Frontal cortex (tissue), 4 donors: ENCODE results near the gene GPS1. TPM values are rescaled to one million over a fixed set of nuclear protein-coding genes. Genes with fewer than 3 reads are reported as not detected.
A peak's percentile ranks its signal among the peaks of the same experiment; 100 is the strongest.

Experiments used
- DNase-seq, 2 donors: peaks; one replicate each; pipeline ENCODE4 v3.0.0; 2012; ENCODE audit warnings: low spot score in 2 of 2
- FAIRE-seq: peaks from 2 replicates; lab custom pipeline; 2012; peaks lifted over from hg19 to GRCh38; lab: Jason Lieb, UNC
- total RNA-seq: library from RNA; depleted of rRNA; stranded (reverse); fragments of >200 nt; gene quantifications from one replicate; pipeline ENCODE4 v1.2.3, GENCODE V29; 2014
- donor health status: control.
- donor health status: control.
- donor health status: control.

The GPS1 gene
- 73.8 TPM for total RNA-seq

DNA sequence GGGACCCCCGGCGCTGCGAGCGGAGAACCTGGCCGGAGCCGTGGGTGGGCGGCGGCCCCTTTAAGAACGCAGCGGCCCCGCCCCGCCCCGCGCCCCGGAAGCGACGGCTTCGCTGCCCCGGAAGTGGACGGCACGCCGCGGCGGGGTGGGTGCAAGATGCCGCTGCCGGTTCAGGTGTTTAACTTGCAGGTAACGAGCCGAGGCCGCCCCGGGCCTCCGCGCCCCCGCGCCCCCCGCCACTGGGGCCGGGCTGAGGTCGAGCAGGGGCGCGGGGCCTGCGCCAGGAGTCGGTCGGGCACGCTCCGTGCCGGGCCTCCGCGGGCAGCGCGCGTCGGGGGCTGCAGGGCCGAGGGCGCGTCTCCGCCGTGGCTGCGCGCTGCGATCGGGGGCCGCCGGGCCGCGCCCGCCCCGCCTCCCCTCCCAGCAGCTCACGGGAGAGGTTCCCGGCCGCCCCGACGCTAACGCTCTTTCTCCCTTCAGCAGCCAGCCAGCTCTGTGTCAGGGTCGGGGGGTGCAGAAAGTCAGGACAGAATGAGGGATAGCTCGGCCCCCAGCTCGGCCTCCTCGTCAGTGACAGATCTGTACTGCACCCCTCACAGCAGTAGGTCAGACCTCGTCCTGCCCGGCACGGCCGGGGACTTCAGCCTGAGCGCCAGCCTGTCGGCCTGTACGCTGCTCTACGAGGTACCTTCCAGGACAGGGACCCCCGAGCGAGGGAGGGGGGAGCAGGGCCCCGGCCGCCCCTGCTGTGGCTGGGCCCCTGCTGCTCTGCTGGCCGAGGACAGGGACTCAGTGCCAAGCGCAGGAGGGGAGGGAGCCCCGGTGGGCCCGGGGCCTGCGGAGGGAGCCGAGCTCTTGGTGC is at the start of gene GPS1, which contains the start of gene RFNG:
Gene GPS1, plus strand, starts transcription at position 123 of the 862 bp plus-strand sequence. Its CDS starts 34 bp downstream, at position 157.
Gene RFNG, minus strand, starts transcription at position 36 of the 862 bp plus-strand sequence. CDS start 45 bp downstream, outside the sequence.
- no peak for FAIRE-seq
- peak; percentile 98 to 99 for DNase-seq

- FAIRE-seq (no peak), DNase-seq (peak in 1 of 2 donors; percentile 64)
Observed at GRCh38 chr17:82003411-82004381, 48.0 kb upstream of the GPS1 start.

DNA sequence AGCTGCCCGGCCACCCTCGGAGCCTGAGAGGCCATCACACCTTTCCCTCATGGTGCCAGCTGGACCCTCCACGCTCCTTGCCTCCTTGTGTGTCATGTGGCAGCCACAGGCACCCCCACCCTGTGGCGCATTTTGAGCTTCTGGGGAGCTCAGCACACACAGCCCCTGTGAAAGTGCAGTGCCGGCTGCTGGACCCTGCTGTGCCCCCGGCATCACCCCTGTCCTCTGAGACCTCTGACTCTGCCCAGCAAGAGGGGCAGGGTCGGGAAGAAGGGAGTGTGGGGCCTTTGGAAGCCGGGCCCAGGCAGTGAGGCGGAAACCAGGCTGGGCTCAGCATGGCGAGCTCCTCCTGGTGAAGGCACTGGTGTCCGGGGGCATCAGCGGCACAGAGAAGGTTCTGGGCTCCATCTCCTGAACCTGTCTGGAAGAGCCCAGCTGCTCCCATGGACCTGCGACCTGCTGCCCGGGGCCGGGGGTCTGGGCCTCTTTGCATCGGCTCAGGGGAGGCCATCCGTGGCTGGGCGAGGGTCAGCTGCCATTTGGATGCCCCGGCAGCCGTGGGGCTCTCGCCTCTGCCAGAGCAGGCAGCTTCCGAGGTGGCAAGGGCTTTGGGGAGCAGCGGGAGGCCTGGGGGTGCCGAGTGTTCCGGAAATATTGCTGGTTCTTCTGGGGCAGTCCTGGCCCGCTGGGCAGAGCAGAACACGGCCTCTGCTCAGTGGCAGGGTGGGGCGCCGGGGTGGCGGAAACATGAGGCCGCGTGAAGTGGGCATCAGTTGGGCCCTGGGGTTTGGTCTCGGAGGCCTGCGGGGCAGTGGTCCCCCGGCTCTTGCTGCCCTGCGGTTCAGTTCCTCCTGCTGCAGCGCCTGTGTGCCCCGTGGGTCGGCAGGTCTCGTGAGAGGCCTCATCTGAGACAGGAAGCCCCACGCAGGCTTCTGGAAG is 46.9 kb upstream of the GPS1 start:
- no peak for FAIRE-seq

DNA sequence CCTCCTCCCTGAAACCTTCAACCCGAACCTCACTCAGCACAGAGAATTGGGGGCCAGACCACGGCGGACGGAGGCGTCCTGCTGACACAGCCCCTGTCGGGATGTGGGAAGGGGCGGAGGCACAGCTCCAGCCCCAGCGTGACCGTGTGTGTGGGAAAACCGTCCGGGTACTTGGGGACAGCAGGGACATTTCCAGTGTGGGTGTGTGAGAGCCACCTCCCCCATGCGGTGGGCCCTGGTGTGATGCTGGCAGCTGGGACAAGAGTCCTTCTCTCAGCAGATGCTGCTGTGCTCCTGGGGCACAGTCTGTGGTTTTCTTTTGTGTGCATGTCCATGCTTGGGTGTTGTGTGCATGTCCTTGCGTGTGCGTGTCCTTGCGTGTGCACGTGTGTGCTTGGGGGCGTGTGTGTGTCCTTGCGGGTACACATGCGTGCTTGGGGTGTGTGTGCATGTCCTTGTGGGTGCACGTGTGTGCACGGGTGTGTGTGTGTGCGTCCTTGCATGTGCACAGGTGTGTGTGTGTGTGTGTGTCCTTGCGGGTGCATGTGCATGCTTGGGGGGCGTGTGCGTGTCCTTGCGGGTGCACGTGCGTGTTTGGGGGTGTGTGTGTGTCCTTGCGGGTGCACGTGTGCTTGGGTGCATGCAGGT is 45.9 kb upstream of the GPS1 start:
- no peak for FAIRE-seq
- no peak for DNase-seq

More for the DNA sequence above, 46.9 kb upstream of the GPS1 start:
- DNase-seq: no peak

GRCh38 chr17:82006468-82007227 is 45.0 kb upstream of the GPS1 start:
- FAIRE-seq (no peak), DNase-seq (no peak)

GRCh38 chr17:82007228-82007494 is 44.5 kb upstream of the GPS1 start:
- DNase-seq (no peak), FAIRE-seq (no peak)

- DNase-seq (no peak), FAIRE-seq (no peak)
Observed at GRCh38 chr17:82007495-82008257, 44.0 kb upstream of the GPS1 start.

- FAIRE-seq: no peak
Observed at GRCh38 chr17:82008258-82008940, 43.3 kb upstream of the GPS1 start.

DNA sequence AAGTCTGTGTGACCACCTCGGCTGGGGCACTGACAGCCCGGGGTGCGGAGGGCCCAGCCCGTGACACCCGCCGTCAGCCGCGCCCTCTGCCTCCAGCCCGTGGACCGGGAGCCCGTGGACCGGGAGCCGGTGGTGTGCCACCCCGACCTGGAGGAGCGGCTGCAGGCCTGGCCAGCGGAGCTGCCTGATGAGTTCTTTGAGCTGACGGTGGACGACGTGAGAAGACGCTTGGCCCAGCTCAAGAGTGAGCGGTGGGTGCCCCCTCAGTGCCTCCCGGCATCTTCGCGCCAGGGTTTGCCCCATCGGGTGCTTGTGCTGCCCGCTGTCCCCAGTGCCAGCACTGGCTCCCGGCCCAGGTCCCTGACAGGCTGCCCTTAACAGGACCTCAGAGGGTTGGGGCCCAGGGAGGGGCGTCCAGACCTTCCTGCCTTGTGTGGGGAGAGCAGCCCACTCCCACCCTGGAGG is 42.7 kb upstream of the GPS1 start:
- no peak for DNase-seq
- no peak for FAIRE-seq

More at GRCh38 chr17:82008258-82008940, 43.3 kb upstream of the GPS1 start:
- DNase-seq: no peak

DNA sequence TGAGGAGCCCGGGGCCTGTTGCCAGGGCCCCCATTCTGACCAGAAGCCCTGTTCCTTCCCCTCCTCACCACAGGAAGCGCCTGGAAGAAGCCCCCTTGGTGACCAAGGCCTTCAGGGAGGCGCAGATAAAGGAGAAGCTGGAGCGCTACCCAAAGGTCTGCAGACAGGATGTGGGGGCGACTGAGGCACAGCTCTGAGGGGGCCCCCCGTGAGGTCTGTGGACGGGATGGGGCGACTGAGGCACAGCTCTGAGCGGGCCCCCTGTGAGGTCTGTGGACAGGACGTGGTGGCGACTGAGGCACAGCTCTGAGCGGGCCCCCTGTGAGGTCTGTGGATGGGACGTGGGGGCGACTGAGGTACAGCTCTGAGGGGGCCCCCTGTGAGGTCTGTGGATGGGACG is 42.3 kb upstream of the GPS1 start:
- FAIRE-seq: no peak
- DNase-seq: no peak

GRCh38 chr17:82010575-82011525 is 40.8 kb upstream of the GPS1 start:
- no peak for FAIRE-seq
- no peak for DNase-seq

GRCh38 chr17:82011617-82012187 is 40.0 kb upstream of the GPS1 start:
- FAIRE-seq (no peak), DNase-seq (no peak)

- DNase-seq: no peak
- FAIRE-seq: no peak
Observed at GRCh38 chr17:82012261-82012639, 39.4 kb upstream of the GPS1 start.

DNA sequence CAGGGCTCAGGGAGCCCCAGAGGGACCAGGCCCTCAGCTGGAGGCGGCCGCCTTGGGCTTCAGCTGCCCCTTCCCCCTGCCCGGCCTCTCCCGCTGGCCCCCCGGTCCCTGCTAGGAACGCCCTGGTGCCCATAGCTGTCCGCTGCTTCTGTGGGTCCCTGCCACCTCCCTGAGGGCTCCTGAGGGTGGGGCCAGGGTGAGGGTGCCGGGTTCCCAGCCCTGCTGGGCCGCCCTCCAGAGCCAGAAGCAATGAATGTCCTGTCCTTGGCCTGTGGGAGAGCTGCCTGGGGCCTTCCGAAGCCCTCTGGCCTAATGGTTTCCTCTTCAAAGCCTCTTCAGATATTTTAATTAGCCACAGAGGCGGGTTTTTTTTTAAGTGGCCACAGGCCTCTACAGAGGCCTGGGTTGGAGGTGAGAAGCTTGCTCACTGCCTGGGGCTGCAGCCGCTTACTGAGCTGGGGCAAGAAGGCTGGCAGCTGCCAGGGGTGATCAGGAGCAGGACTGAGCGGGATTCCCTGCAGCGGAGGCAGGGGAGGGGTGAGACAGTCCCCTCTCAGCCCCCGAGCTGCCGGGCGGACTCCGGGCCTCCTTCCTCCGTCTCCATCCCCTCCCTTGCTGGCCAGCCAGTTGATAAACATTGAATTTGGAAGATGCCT is 38.9 kb upstream of the GPS1 start:
- DNase-seq (no peak), FAIRE-seq (no peak)

- FAIRE-seq: no peak
- peak; percentile 67 to 74 for DNase-seq
Observed at GRCh38 chr17:82013341-82013740, 38.4 kb upstream of the GPS1 start.
